Measurements from ENCODE around the gene TAS2R16. TPM values are rescaled to one million over a fixed set of nuclear protein-coding genes. Genes with fewer than 3 reads are reported as not detected.

The TAS2R16 gene
- total RNA-seq, 1 experiment from 2014 or later, result not detected

DNA sequence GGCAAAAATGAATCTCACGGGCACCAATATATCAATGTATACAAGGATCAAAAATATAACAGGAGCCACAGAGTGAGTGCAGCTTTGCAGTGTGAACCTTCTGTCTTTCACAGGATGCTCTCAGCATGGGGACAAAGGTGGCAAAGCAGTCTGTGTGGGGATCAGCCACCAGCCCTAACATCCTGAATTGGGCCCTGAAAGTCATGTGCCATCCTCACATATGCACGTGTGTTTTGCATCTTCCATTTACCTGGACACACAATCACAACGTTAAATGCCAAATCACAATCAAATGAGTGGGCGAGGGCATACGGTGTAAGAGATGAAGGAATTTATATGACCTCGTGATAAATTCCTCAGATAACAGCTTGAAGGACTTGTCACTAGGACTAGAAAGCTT lies 6.5 kb downstream of the TAS2R16 start:
- no peaks in the 10 kb centered on the region for H3K4me1 Mint-ChIP-seq (ENCODE audit: insufficient read depth, unreplicated experiment)
- H3K27ac Mint-ChIP-seq (ENCODE audit: low read depth, unreplicated experiment), result no peak overlapping the region
- H3K9me3 Mint-ChIP-seq (ENCODE audit: unreplicated experiment), result no peaks in the 10 kb centered on the region
- TF ChIP-seq, protein P1, sequence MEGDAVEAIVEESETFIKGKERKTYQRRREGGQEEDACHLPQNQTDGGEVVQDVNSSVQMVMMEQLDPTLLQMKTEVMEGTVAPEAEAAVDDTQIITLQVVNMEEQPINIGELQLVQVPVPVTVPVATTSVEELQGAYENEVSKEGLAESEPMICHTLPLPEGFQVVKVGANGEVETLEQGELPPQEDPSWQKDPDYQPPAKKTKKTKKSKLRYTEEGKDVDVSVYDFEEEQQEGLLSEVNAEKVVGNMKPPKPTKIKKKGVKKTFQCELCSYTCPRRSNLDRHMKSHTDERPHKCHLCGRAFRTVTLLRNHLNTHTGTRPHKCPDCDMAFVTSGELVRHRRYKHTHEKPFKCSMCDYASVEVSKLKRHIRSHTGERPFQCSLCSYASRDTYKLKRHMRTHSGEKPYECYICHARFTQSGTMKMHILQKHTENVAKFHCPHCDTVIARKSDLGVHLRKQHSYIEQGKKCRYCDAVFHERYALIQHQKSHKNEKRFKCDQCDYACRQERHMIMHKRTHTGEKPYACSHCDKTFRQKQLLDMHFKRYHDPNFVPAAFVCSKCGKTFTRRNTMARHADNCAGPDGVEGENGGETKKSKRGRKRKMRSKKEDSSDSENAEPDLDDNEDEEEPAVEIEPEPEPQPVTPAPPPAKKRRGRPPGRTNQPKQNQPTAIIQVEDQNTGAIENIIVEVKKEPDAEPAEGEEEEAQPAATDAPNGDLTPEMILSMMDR (IDR thresholded peaks at IDR 0.05; ENCODE audit: unreplicated experiment), result no peak
- no TSS peak for BruUV-seq (replicated peaks)
- DNase-seq (ENCODE audit: unreplicated experiment), result no peak
- no peak overlapping the region for H3K4me3 Mint-ChIP-seq (ENCODE audit: unreplicated experiment)
- POLR2A ChIA-PET, result no interaction called here
- no peaks in the 10 kb centered on the region for H3K36me3 Mint-ChIP-seq (ENCODE audit: insufficient read depth, unreplicated experiment)
- H3K27me3 Mint-ChIP-seq (ENCODE audit: insufficient read depth, unreplicated experiment), result no peaks in the 10 kb centered on the region
- CTCF ChIA-PET, result interaction anchor here (0.6 to 0.7 kb wide), 2 partner anchors 75 to 818 kb away, joined by 3 to 5 read pairs; no protein-coding TSS in a partner anchor
- intact Hi-C loops (cut with micrococcal nuclease), result no loop called here

DNA sequence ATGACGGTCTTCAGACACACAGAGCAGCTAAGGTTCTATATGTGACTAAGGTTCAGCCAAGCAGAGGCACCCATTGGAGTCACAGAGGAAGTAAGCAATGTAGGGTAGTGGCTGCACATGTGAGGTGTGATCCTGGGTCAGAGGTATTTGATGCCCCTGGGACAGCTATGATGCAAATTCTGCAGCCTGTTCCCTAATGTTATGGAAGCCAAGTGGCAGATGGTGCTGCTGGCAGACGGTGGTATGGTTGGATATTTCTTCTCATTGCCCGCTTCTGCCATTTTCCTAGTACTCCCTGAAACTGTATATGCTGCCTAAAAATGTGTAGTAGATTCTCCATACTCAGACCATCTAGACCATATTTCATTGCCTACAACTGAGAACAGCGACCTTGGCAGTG lies 7.2 kb downstream of the TAS2R16 start:
- Mint-ChIP-seq H3K4me1 (ENCODE audit: insufficient read depth, unreplicated experiment) (no peaks in the 10 kb centered on the region), H3K36me3 (ENCODE audit: insufficient read depth, unreplicated experiment) (no peaks in the 10 kb centered on the region), H3K9me3 (ENCODE audit: unreplicated experiment) (no peaks in the 10 kb centered on the region), H3K27me3 (ENCODE audit: insufficient read depth, unreplicated experiment) (no peaks in the 10 kb centered on the region), H3K27ac (ENCODE audit: low read depth, unreplicated experiment) (no peak overlapping the region), H3K4me3 (ENCODE audit: unreplicated experiment) (no peak overlapping the region)
- CTCF ChIA-PET, result interaction anchor here (0.7 kb wide), 1 partner anchor 75 kb away, joined by 3 read pairs; no protein-coding TSS in a partner anchor
- DNase-seq (ENCODE audit: unreplicated experiment), result no peak
- POLR2A ChIA-PET, result interaction anchor here (0.7 kb wide), 1 partner anchor 18 kb away, joined by 3 read pairs; no protein-coding TSS in a partner anchor
- intact Hi-C loops (cut with micrococcal nuclease), result no loop called here
- no TSS peak for BruUV-seq (replicated peaks)
- TF ChIP-seq, protein P1 (IDR thresholded peaks at IDR 0.05; ENCODE audit: unreplicated experiment), result no peak

DNA sequence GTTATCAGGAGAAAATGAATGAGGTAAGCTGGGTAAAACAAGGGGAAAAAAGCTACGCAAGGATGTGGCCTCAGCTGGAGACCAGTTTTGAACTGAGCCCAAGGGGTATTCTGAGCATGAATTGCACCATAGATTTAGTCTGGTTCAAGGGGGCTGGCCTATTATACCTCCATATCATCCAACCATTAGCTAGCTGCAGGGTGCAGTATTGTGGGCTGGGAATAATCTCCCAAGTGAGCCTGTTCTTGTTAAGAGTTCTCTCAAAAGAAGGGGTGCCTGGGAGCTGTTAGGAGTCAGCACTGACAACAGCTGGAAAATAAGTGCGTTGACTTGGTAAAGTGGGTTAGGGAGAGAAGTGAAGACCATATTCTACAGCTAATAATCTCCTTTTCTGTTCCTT lies 8.0 kb downstream of the TAS2R16 start:
- H3K4me3 Mint-ChIP-seq (ENCODE audit: unreplicated experiment), result no peak overlapping the region
- TF ChIP-seq, protein P1 (IDR thresholded peaks at IDR 0.05; ENCODE audit: unreplicated experiment), result no peak
- CTCF ChIA-PET, result no interaction called here
- POLR2A ChIA-PET, result interaction anchor here (0.7 kb wide), 1 partner anchor 19 kb away, joined by 3 read pairs; no protein-coding TSS in a partner anchor
- BruUV-seq (replicated peaks), result no TSS peak
- no peaks in the 10 kb centered on the region for H3K9me3 Mint-ChIP-seq (ENCODE audit: unreplicated experiment)
- DNase-seq (ENCODE audit: unreplicated experiment), result no peak
- H3K27ac Mint-ChIP-seq (ENCODE audit: low read depth, unreplicated experiment), result no peak overlapping the region
- H3K27me3 Mint-ChIP-seq (ENCODE audit: insufficient read depth, unreplicated experiment), result no peaks in the 10 kb centered on the region
- intact Hi-C loops (cut with micrococcal nuclease), result no loop called here
- H3K4me1 Mint-ChIP-seq (ENCODE audit: insufficient read depth, unreplicated experiment), result no peaks in the 10 kb centered on the region
- H3K36me3 Mint-ChIP-seq (ENCODE audit: insufficient read depth, unreplicated experiment), result no peaks in the 10 kb centered on the region

DNA sequence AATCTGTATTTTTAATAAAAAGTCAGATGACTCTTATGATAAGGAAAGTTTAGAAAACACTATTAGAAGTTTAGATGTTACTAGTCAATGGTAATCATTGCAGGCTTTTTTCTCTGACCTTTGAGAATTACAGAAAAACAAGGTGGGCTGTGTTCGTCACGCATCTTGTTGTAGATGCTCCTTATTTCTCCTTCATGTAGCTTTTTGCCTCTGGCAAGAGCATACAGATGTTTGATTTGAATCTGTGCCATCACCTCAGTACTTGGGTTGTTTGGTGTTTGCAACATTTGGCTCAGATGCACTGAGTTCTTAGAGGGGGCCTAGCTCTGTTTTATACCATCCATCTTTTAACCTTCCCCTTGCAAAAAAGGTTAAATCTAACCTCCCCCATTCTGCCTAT lies 11.5 kb downstream of the TAS2R16 start:
- no peaks in the 10 kb centered on the region for H3K27me3 Mint-ChIP-seq (ENCODE audit: insufficient read depth, unreplicated experiment)
- H3K4me1 Mint-ChIP-seq (ENCODE audit: insufficient read depth, unreplicated experiment), result no peaks in the 10 kb centered on the region
- H3K27ac Mint-ChIP-seq (ENCODE audit: low read depth, unreplicated experiment), result no peak overlapping the region
- TF ChIP-seq, protein P1 (IDR thresholded peaks at IDR 0.05; ENCODE audit: unreplicated experiment), result no peak
- BruUV-seq (replicated peaks), result no TSS peak
- no peak for DNase-seq (ENCODE audit: unreplicated experiment)
- intact Hi-C loops (cut with micrococcal nuclease), result no loop called here
- no peak overlapping the region for H3K4me3 Mint-ChIP-seq (ENCODE audit: unreplicated experiment)
- H3K36me3 Mint-ChIP-seq (ENCODE audit: insufficient read depth, unreplicated experiment), result no peaks in the 10 kb centered on the region
- no peaks in the 10 kb centered on the region for H3K9me3 Mint-ChIP-seq (ENCODE audit: unreplicated experiment)
- ChIA-PET CTCF (interaction anchor here (0.5 to 0.6 kb wide), 2 partner anchors 789 to 1075 kb away, joined by 3 read pairs; no protein-coding TSS in a partner anchor), POLR2A (interaction anchor here (1.6 kb wide), 1 partner anchor 12 kb away, joined by 5 read pairs; no protein-coding TSS in a partner anchor)

Measured in MCF 10A (cell line).